ENCODE data around the gene ALLC.

ALLC gene

DNA sequence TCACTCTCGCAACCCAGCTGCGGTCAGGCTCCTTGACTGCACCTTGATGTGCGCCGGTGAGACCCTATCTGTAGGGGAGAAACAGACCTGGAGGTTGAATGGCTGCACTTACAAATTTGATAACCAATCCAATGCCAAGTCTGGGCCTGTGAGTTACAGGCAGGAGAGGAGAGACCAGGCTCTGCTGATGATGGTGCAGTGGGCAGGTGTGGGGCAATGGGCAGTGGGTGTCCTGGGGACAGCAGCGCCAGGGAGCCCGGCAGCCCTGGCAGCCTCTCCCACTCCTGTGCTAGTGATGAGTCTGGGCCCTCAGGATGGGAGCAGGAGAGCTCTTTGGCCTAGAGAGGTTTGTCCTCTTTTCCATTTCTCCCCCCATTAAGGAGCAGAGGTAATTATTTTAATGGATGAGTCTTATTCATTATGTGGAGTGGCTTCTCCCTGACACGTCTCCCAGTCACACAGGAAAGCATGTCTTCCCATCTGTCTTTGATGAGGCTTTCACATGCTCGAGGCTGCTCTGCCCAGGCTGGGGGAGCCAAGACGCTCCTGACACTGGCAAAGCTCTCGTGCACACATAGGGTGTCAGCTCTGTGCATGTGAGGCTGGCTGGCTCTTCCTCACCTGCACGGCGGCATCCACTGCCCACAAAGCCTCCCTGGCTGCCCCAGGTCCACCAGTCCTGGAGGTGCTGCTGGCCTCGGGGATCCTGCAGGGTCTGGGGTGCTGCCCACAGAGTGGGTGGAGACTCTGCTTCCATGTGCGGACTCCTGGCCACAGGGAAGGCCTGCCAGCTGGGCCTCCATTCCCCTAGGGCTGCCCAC, 10.0 kb upstream of the ALLC start:
- no peak overlapping the region for H3K4me3 ChIP-seq (ENCODE audit: low read depth, low read length)
- TF ChIP-seq CTCF (IDR thresholded peaks at IDR 0.05) = no peak
- peaks cover 13% of the 10 kb centered on the region for H3K4me1 ChIP-seq
- no peak overlapping the region for H3K9ac ChIP-seq
- H2AFZ ChIP-seq = no peak overlapping the region
- no peaks in the 10 kb centered on the region for H3K79me2 ChIP-seq
- H3K4me2 ChIP-seq (ENCODE audit: low read length) = no peak overlapping the region
- H3K9me3 ChIP-seq (ENCODE audit: control insufficient read depth, low read length) = no peaks in the 10 kb centered on the region
- H3K27ac ChIP-seq = no peak overlapping the region
- no peaks in the 10 kb centered on the region for H3K36me3 ChIP-seq (ENCODE audit: control insufficient read depth, insufficient read depth, low read length)
- H3K27me3 ChIP-seq (ENCODE audit: control insufficient read depth, insufficient read depth, low read length) = no peaks in the 10 kb centered on the region

- no peaks in the 10 kb centered on the region for H3K79me2 ChIP-seq
- no peak overlapping the region for H2AFZ ChIP-seq
- H3K9ac ChIP-seq = no peak overlapping the region
- no peak overlapping the region for H3K4me3 ChIP-seq (ENCODE audit: low read depth, low read length)
- no peaks in the 10 kb centered on the region for H3K9me3 ChIP-seq (ENCODE audit: control insufficient read depth, low read length)
- H3K4me1 ChIP-seq = peaks cover 13% of the 10 kb centered on the region
- H3K27ac ChIP-seq = no peak overlapping the region
- TF ChIP-seq CTCF (IDR thresholded peaks at IDR 0.05) = no peak
- no peaks in the 10 kb centered on the region for H3K27me3 ChIP-seq (ENCODE audit: control insufficient read depth, insufficient read depth, low read length)
- no peaks in the 10 kb centered on the region for H3K36me3 ChIP-seq (ENCODE audit: control insufficient read depth, insufficient read depth, low read length)
- no peak overlapping the region for H3K4me2 ChIP-seq (ENCODE audit: low read length)
Observed at GRCh38 chr2:3648652-3649177, 9.3 kb upstream of the ALLC start.

GRCh38 chr2:3649581-3649980, 8.4 kb upstream of the ALLC start:
- TF ChIP-seq CTCF (IDR thresholded peaks at IDR 0.05) = no peak
- no peak overlapping the region for H2AFZ ChIP-seq
- H3K27me3 ChIP-seq (ENCODE audit: control insufficient read depth, insufficient read depth, low read length) = no peaks in the 10 kb centered on the region
- H3K4me1 ChIP-seq = peaks cover 13% of the 10 kb centered on the region
- H3K36me3 ChIP-seq (ENCODE audit: control insufficient read depth, insufficient read depth, low read length) = no peaks in the 10 kb centered on the region
- no peaks in the 10 kb centered on the region for H3K79me2 ChIP-seq
- no peak overlapping the region for H3K4me3 ChIP-seq (ENCODE audit: low read depth, low read length)
- no peaks in the 10 kb centered on the region for H3K9me3 ChIP-seq (ENCODE audit: control insufficient read depth, low read length)
- no peak overlapping the region for H3K27ac ChIP-seq
- no peak overlapping the region for H3K9ac ChIP-seq
- no peak overlapping the region for H3K4me2 ChIP-seq (ENCODE audit: low read length)

GRCh38 chr2:3650140-3650920, 7.7 kb upstream of the ALLC start:
- no peaks in the 10 kb centered on the region for H3K79me2 ChIP-seq
- TF ChIP-seq CTCF (IDR thresholded peaks at IDR 0.05) = no peak
- no peak overlapping the region for H3K4me3 ChIP-seq (ENCODE audit: low read depth, low read length)
- H3K9me3 ChIP-seq (ENCODE audit: control insufficient read depth, low read length) = no peaks in the 10 kb centered on the region
- H2AFZ ChIP-seq = peak overlapping the region; percentile 79
- H3K4me2 ChIP-seq (ENCODE audit: low read length) = peak overlapping the region; percentile 24
- no peak overlapping the region for H3K27ac ChIP-seq
- no peaks in the 10 kb centered on the region for H3K36me3 ChIP-seq (ENCODE audit: control insufficient read depth, insufficient read depth, low read length)
- H3K27me3 ChIP-seq (ENCODE audit: control insufficient read depth, insufficient read depth, low read length) = no peaks in the 10 kb centered on the region
- no peak overlapping the region for H3K9ac ChIP-seq
- H3K4me1 ChIP-seq = peaks cover 13% of the 10 kb centered on the region

All from parathyroid adenoma (tissue), 2 donors.